GM12873 (cell line): Measurements from ENCODE around the gene RBM15B.

Source experiments
- CTCF ChIP-seq: IDR thresholded peaks from 2 replicates; pipeline ENCODE4 v1.5.1; 2012; ENCODE audit warnings: low read depth, mild to moderate bottlenecking, moderate library complexity, low read length, control low read depth; ENCODE audit not compliant: insufficient read depth; ENCODE audit errors: missing control alignments

The RBM15B gene

GRCh38 chr3:51394541-51394940 lies 3.5 kb downstream of the RBM15B start:
- TF ChIP-seq CTCF: no peak

GRCh38 chr3:51395493-51396213 lies 4.6 kb downstream of the RBM15B start:
- TF ChIP-seq CTCF: no peak

- no peak for TF ChIP-seq CTCF
These were observed 5.3 kb downstream of the RBM15B start for GRCh38 chr3:51396401-51396800.

GRCh38 chr3:51397392-51397791 lies 6.3 kb downstream of the RBM15B start:
- no peak for TF ChIP-seq CTCF

GRCh38 chr3:51398595-51399310 lies 7.7 kb downstream of the RBM15B start:
- TF ChIP-seq CTCF: no peak

- no peak for TF ChIP-seq CTCF
These were observed 9.1 kb downstream of the RBM15B start for GRCh38 chr3:51400166-51400565.

- no peak for TF ChIP-seq CTCF
These were observed 10.7 kb downstream of the RBM15B start for GRCh38 chr3:51401735-51402134.
